GM21825 (cell line): ENCODE results near the gene KCNJ13.
"Not testable (repeated sequence)": the region's sequence is repeated elsewhere in the genome, so short reads cannot be mapped to it uniquely, and the experiment has no call there.

Experiments
- ATAC-seq: cut with Tn5 transposase; IDR thresholded peaks from one replicate; pipeline ENCODE4 v1.9.1; 2021; ENCODE audit warnings: mild to moderate bottlenecking, moderate library complexity; ENCODE audit not compliant: unreplicated experiment

The KCNJ13 gene

GRCh38 chr2:232770207-232770606, 6.2 kb downstream of the KCNJ13 start:
- no peak for ATAC-seq

DNA sequence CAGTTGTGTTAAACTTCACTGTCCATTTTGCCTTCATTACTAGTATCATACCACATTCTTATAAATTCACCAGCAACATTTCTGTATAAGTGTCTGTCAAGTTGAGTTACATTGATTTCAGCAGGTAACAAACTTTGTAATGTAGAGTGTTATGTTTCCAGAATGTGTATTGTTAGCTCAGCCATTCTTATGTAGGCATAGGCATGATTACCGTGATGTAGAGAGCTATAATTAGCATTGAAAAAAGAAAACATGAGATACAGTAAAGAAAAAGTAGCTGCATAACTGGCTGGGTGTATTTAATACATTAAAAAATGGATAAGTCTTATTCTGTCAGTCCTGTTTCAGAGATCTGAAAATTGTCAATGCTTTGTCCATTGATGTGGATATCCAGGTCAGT, 8.5 kb downstream of the KCNJ13 start:
- no peak for ATAC-seq

GRCh38 chr2:232761301-232761907, 15.0 kb downstream of the KCNJ13 start:
- ATAC-seq = no peak

- no peak for ATAC-seq
Measured at GRCh38 chr2:232757905-232758304, 18.5 kb downstream of the KCNJ13 start.

DNA sequence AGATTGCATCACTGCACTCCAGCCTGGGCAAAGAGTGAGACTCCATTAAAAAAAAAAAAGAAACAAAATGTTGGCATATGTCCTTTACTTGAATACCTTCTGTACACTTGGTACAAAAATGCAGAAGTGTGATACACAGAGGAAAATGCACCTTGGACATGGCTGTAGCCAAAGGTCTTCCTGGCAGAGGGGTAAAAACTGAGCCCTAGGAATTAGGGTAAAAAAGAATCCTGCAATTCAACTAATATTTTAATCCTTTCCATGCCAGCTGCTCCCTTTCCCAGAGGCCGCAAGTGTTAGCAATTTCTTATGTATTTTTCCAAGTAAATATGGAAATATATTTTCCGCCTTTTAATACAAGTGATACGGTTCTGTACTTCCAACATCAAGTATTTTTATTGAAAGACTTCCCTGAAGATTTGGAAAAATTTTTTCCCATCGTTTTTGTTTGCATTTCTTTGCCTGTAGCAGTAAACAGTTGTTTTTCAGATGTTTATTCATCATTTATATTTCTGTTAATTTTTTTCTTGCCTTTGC, 26.2 kb downstream of the KCNJ13 start:
- no peak for ATAC-seq

DNA sequence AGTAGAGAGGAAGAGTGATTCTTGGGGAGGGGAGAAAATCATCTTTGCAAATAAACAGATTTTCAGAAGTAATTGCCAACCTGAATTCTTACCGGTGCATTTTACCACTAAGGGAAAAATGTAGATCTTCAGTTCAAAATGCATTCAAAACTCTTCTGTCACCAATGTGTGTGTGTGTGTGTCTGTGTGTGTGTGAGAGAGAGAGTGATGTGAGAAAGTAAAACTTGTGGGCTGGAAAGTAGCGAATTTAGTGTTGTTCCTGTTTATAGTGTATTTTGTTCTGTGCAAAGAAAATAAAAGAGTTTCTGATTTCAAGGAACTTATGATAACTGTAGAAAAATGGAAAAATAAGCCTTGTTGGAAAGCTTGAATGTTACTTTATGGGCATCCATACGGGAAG, 27.0 kb downstream of the KCNJ13 start:
- no peak for ATAC-seq

GRCh38 chr2:232748038-232748437, 28.3 kb downstream of the KCNJ13 start:
- ATAC-seq = no peak

DNA sequence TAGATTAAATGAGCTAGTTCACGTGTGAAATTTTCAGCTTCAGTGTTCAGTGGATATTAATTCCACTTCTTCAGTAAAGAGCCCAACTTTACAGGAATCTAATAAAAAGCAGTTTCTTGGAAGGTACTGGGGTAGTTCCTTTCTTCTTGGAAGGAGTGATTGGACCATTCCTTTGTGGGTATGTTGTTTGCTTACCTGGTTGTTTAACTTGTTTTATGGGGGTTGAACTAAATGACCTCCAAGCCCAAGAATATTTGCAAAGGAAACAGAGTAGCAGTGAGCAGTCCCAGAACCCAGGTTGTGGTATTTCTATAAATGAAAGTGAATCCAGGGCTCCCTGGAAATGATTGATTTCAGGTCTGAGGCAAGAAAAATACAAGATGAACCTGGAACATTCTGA, 31.4 kb downstream of the KCNJ13 start:
- no peak for ATAC-seq

- no peak for ATAC-seq
Measured at GRCh38 chr2:232741972-232742371, 34.4 kb downstream of the KCNJ13 start.

- no peak for ATAC-seq
Measured at GRCh38 chr2:232741294-232741693, 35.1 kb downstream of the KCNJ13 start.

DNA sequence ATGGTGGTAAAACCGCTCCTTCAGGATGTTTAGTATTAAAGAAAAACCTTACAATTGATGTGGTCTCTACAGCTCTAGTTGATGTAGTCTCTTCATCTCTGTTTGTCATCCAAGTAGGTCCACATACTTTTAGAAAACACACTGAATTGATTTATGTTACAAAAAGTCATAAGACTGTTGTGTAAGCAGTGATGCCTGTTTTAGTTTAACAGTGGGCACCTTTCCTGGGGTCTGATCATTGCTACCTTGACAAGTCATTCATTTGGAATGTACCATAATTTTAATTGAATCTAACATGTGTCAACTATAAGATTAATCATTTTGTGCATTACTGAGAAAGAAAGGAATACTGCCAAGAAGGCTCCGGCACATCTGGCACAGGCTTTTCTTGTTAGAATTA, 44.9 kb downstream of the KCNJ13 start:
- no peak for ATAC-seq

- ATAC-seq = no peak
Measured at GRCh38 chr2:232728785-232729184, 47.6 kb downstream of the KCNJ13 start.

GRCh38 chr2:232723027-232723426, 53.3 kb downstream of the KCNJ13 start:
- no peak for ATAC-seq

DNA sequence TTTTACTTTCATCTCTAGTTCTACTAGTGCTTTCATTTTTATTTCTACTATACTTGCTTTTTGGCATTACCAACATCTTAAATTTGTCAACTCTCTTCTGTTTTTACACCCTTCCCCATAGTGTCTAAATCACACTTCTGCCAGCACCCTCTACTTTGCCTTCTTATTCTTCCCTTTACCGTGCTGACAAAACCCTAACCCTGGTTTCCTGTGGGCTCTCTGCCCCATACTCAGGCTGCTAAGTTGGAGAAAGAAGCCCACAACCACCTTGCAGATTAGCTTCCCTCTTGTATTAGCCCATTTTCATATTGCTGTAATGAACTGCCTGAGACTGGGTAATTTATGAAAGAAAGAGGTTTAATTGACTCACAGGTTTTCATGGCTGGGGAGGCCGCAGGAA, 54.5 kb downstream of the KCNJ13 start:
- ATAC-seq = no peak

- no peak for ATAC-seq
Measured at GRCh38 chr2:232721261-232721660, 55.1 kb downstream of the KCNJ13 start.

DNA sequence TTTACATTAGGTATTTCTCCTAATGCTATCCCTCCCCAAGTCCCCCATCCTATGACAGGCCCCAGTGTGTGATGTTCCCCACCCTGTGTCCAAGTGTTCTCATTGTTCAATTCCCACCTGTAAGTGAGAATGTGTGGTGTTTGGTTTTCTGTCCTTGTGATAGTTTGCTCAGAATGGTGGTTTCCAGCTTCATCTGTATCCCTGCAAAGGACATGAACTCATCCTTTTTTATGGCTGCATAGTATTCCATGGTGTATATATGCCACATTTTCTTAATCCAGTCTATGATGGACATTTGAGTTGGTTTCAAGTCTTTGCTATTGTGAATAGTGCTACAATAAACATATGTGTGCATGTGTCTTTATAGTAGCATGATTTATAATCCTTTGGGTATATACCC, 56.3 kb downstream of the KCNJ13 start:
- not testable (repeated sequence) for ATAC-seq
